HG02884 (cell line): ENCODE results near the gene TMEM239.

Experiments used
- ATAC-seq: cut with Tn5 transposase; IDR thresholded peaks from one replicate; pipeline ENCODE4 v1.9.1; 2021; ENCODE audit warnings: mild to moderate bottlenecking, moderate library complexity; ENCODE audit not compliant: unreplicated experiment

TMEM239 gene

GRCh38 chr20:2846698-2847097 is 30.5 kb downstream of the TMEM239 start:
- ATAC-seq, result no peak

- no peak for ATAC-seq
Observed at GRCh38 chr20:2847802-2848201, 31.6 kb downstream of the TMEM239 start.

GRCh38 chr20:2849529-2849928 is 33.4 kb downstream of the TMEM239 start:
- no peak for ATAC-seq

- ATAC-seq, result no peak
Observed at GRCh38 chr20:2851086-2851485, 34.9 kb downstream of the TMEM239 start.

GRCh38 chr20:2858591-2858990 is 42.4 kb downstream of the TMEM239 start:
- ATAC-seq, result no peak

- no peak for ATAC-seq
Observed at GRCh38 chr20:2859330-2860121, 43.4 kb downstream of the TMEM239 start.

GRCh38 chr20:2864626-2865025 is 48.5 kb downstream of the TMEM239 start:
- ATAC-seq, result no peak

GRCh38 chr20:2865101-2865500 is 48.9 kb downstream of the TMEM239 start:
- no peak for ATAC-seq

GRCh38 chr20:2865630-2866029 is 49.5 kb downstream of the TMEM239 start:
- no peak for ATAC-seq

GRCh38 chr20:2866236-2866635 is 50.1 kb downstream of the TMEM239 start:
- no peak for ATAC-seq

- ATAC-seq, result no peak
Observed at GRCh38 chr20:2867081-2867864, 51.1 kb downstream of the TMEM239 start.
